WTC11 (cell line): ENCODE measurements around the gene ADCY2. TPM values are rescaled to one million over a fixed set of nuclear protein-coding genes. Genes with fewer than 3 reads are reported as not detected.

Experiments
- ATAC-seq: fragments of 200-7000 bp; cut with Tn5 transposase; 2 replicates; pipeline ENCODE4 v1.10.0; 2021; ENCODE audit warnings: mild to moderate bottlenecking, moderate library complexity
- CTCF ChIA-PET: fragments of 300-600 bp; sonication (Branson Sonifier 250); formaldehyde crosslinking; loops from one replicate; lab custom pipeline; 2021; ENCODE audit warnings: antibody characterized with exemption; lab: Charles Lee
- POLR2A ChIA-PET: fragments of 350-600 bp; sonication (Branson Sonifier 250); formaldehyde crosslinking; loops from one replicate; lab custom pipeline; 2021; ENCODE audit warnings: antibody characterized with exemption; lab: Charles Lee
- DNase-seq: peaks from one replicate; pipeline ENCODE4 v3.0.0; 2021; ENCODE audit warnings: low spot score
- H3K27ac Mint-ChIP-seq: 2 replicates; pipeline ENCODE4 v1.8.0; 2021; ENCODE audit warnings: mixed read lengths
- H3K27me3 Mint-ChIP-seq: 2 replicates; pipeline ENCODE4 v1.8.0; 2021; ENCODE audit warnings: low read depth, mild to moderate bottlenecking, moderate library complexity, mixed read lengths
- H3K36me3 Mint-ChIP-seq: 2 replicates; pipeline ENCODE4 v1.8.0; 2021; ENCODE audit warnings: mixed read lengths
- H3K4me1 Mint-ChIP-seq: 2 replicates; pipeline ENCODE4 v1.8.0; 2022; ENCODE audit warnings: mixed read lengths
- H3K4me3 Mint-ChIP-seq: 2 replicates; pipeline ENCODE4 v1.8.0; 2021; ENCODE audit warnings: mild to moderate bottlenecking, moderate library complexity, mixed read lengths
- H3K9me3 Mint-ChIP-seq: 2 replicates; pipeline ENCODE4 v1.8.0; 2021; ENCODE audit warnings: mixed read lengths
- ATF3 ChIP-seq: sonication (generic); formaldehyde crosslinking; conservative IDR thresholded peaks from 2 replicates; pipeline ENCODE4 v1.8.1; 2022; ENCODE audit warnings: mild to moderate bottlenecking, missing genetic modification reagents
- CDX4 ChIP-seq: fragments of 250-450 bp; sonication (Bioruptor Pico); IDR thresholded peaks from 2 replicates; pipeline ENCODE4 v1.9.0; 2021; ENCODE audit warnings: moderate library complexity, mild to moderate bottlenecking, inconsistent platforms, borderline replicate concordance
- ETV6 ChIP-seq: sonication (generic); formaldehyde crosslinking; IDR thresholded peaks from 2 replicates; pipeline ENCODE4 v1.8.1; 2022; ENCODE audit warnings: mild to moderate bottlenecking, missing genetic modification reagents
- GABPB1 ChIP-seq: sonication (generic); formaldehyde crosslinking; IDR thresholded peaks from 2 replicates; pipeline ENCODE4 v1.8.1; 2023; ENCODE audit warnings: mild to moderate bottlenecking, missing genetic modification reagents
- HMGA2 ChIP-seq: fragments of 250-450 bp; sonication (Bioruptor Pico); IDR thresholded peaks from 2 replicates; pipeline ENCODE4 v1.4.0; 2021; ENCODE audit warnings: mild to moderate bottlenecking, moderate library complexity
- IRF1 ChIP-seq: sonication (generic); formaldehyde crosslinking; IDR thresholded peaks from 2 replicates; pipeline ENCODE4 v1.8.0; 2023; ENCODE audit warnings: missing genetic modification reagents
- IRF2 ChIP-seq: sonication (generic); formaldehyde crosslinking; IDR thresholded peaks from 2 replicates; pipeline ENCODE4 v1.8.0; 2022; ENCODE audit warnings: low read depth, missing genetic modification reagents, borderline replicate concordance
- MLX ChIP-seq: sonication (generic); formaldehyde crosslinking; IDR thresholded peaks from 2 replicates; pipeline ENCODE4 v1.8.1; 2023; ENCODE audit warnings: mild to moderate bottlenecking, missing genetic modification reagents, moderate library complexity
- NR2C2 ChIP-seq: sonication (generic); formaldehyde crosslinking; IDR thresholded peaks from 2 replicates; pipeline ENCODE4 v1.8.0; 2022; ENCODE audit warnings: mild to moderate bottlenecking, missing genetic modification reagents
- PRRX2 ChIP-seq: fragments of 250-450 bp; sonication (Bioruptor Pico); IDR thresholded peaks from 2 replicates; pipeline ENCODE4 v1.8.0; 2021; ENCODE audit warnings: mild to moderate bottlenecking
- TEAD4 ChIP-seq: sonication (generic); formaldehyde crosslinking; IDR thresholded peaks from 2 replicates; pipeline ENCODE4 v1.8.0; 2022; ENCODE audit warnings: mild to moderate bottlenecking, missing genetic modification reagents
- USF1 ChIP-seq: sonication (generic); formaldehyde crosslinking; IDR thresholded peaks from 2 replicates; pipeline ENCODE4 v1.8.0; 2022; ENCODE audit warnings: mild to moderate bottlenecking, missing genetic modification reagents
- ZMAT4 ChIP-seq: fragments of 250-450 bp; sonication (Bioruptor Pico); IDR thresholded peaks from 2 replicates; pipeline ENCODE4 v1.9.0; 2021; ENCODE audit warnings: mild to moderate bottlenecking
- ZNF396 ChIP-seq: fragments of 250-450 bp; sonication (Bioruptor Pico); IDR thresholded peaks from 2 replicates; pipeline ENCODE4 v1.8.0; 2021; ENCODE audit warnings: mild to moderate bottlenecking, moderate library complexity, borderline replicate concordance
- ZNF532 ChIP-seq: fragments of 250-450 bp; sonication (Bioruptor Pico); IDR thresholded peaks from 2 replicates; pipeline ENCODE4 v1.9.0; 2021; ENCODE audit warnings: mild to moderate bottlenecking, borderline replicate concordance
- total RNA-seq: library from RNA; stranded (reverse); gene quantifications from 3 replicates; pipeline ENCODE4 v1.2.3, GENCODE V29; 2021

The ADCY2 gene
- total RNA-seq, 1 experiment from 2014 or later: 142 TPM

GRCh38 chr5:7772141-7772540, 376.2 kb downstream of the ADCY2 start (continued):
- no peak for TF ChIP-seq USF1

- TF ChIP-seq MLX (CRISPR knock-in tag): no peak
- no peak for TF ChIP-seq IRF1 (CRISPR knock-in tag)
- no peak for TF ChIP-seq ZMAT4 (CRISPR knock-in tag)
- no peak for TF ChIP-seq ETV6
- no peak for TF ChIP-seq PRRX2 (CRISPR knock-in tag)
- no peak for TF ChIP-seq GABPB1 (CRISPR knock-in tag)
- TF ChIP-seq CDX4 (CRISPR knock-in tag): no peak
- TF ChIP-seq IRF2 (CRISPR knock-in tag): no peak
- no peak for TF ChIP-seq ZNF532 (CRISPR knock-in tag)
- TF ChIP-seq ZNF396 (CRISPR knock-in tag): no peak
- no peak for TF ChIP-seq TEAD4 (CRISPR knock-in tag)
- no peak for TF ChIP-seq ATF3 (CRISPR knock-in tag)
- TF ChIP-seq USF1: no peak
- no peak for TF ChIP-seq NR2C2 (CRISPR knock-in tag)
- no peak for TF ChIP-seq HMGA2 (CRISPR knock-in tag)
- Mint-ChIP-seq H3K36me3 (peaks cover 55% of the 10 kb centered on the region), H3K4me3 (no peak overlapping the region), H3K27ac (no peak overlapping the region), H3K9me3 (no peaks in the 10 kb centered on the region), H3K27me3 (no peaks in the 10 kb centered on the region), H3K4me1 (peaks cover 3% of the 10 kb centered on the region; the same call in 1 of the 2 replicates)
- POLR2A ChIA-PET: no interaction called here
- CTCF ChIA-PET: interaction anchor here (1.4 kb wide), 1 partner anchor 27 kb away, joined by 5 read pairs; no protein-coding TSS in a partner anchor
- ATAC-seq: no peak
- no peak for DNase-seq
These were observed 377.2 kb downstream of the ADCY2 start for GRCh38 chr5:7773178-7773577.
